CD4-positive, alpha-beta T cell treated with Interleukin-1 beta for 1 hour (primary cell): ENCODE data around the gene GUCY1A1.
A peak's percentile ranks its signal among the peaks of the same experiment; 100 is the strongest.

Experiments
- DNase-seq, 2 donors: peaks; one replicate each; pipeline ENCODE4 v3.0.0-alpha.2; 2020 to 2022

GUCY1A1 gene

GRCh38 chr4:155745984-155746383, 79.3 kb downstream of the GUCY1A1 start:
- no peak for DNase-seq

DNA sequence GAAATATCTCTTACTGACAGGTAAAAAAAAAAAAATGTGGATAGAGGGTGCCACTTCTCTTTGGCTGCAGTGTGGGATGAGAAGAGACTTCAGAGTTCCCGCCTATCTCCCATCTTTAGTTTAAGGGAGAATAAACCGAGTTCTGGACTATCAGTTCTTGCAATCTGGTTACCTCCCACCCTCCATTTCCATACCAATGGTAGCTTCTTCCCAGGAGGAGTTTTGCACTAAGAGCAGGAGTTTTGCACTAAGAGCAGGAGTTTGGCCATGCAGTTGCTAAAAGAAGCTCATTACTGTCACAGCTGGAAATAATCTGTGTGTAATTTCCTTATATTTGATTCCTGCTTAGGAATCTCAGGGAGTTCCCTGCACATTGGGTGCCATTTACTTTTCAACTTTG, 81.4 kb downstream of the GUCY1A1 start:
- DNase-seq = no peak

GRCh38 chr4:155749041-155749440, 82.4 kb downstream of the GUCY1A1 start:
- DNase-seq = no peak

DNA sequence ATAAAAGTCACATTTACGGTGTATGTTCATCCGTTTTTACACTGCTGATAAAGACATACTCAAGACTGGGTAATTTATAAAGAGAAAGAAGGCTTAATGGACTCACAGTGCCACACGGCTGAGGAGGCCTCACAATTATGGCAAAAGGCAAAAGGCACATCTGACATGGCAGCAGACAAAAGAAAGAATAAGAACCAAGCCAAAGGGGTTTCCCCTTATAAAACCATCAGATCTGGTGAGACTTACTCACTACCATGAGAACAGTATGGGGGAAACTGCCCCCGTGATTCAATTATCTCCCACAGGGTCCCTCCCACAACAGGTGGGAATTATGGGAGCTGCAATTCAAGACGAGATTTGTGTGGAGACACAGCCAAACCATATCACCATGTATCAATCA, 84.9 kb downstream of the GUCY1A1 start:
- DNase-seq = no peak

DNA sequence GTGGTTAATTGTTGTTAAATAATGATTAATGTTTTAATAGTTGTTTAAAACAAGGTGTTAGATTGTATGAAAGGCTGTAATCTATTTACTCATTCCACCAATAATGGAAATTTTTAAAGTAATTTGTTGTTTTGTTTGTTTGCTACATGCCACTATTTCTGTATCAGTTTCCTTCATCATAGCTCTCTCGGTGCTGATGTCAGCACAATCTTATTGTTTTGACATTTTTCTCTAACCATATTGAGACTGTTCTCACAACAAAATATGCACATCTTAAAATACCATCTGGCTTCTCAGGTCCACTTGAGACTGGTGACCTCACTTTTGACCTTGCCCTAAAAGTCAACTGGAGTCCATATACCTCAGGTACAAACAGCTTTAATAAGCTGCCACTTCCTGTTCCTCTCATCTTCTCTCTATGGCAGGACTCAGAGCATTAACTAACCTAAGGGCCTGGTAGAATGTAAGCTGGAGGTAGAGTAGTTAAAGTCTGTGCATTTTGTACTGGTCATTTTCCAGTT, 91.2 kb downstream of the GUCY1A1 start:
- DNase-seq = no peak

GRCh38 chr4:155758481-155759371, 92.1 kb downstream of the GUCY1A1 start, which contains the start of gene GUCY1B1:
Gene GUCY1B1, plus strand, starts transcription at chr4:155759021. Its CDS starts 120 bp downstream, at chr4:155759141.
- peak; percentile 68 to 89 for DNase-seq

GRCh38 chr4:155759372-155760252, 93.0 kb downstream of the GUCY1A1 start:
- DNase-seq = no peak

DNA sequence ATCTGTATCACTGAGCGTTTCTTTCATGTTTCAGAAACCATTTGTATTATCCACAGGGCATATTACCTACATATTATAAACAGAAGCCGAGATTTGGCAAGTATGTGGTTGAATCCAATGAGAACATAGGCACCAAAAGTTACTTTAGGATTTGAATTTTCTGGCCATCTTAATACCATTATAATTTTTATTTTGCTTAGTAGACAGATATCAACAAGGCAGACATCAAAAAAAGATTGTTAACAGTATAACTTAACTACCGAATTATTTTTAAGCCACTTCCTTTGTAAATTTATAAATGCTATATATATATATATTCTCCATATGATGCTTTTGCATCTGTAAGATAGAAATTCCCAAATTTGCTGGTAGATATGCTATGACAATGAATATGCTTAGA, 94.4 kb downstream of the GUCY1A1 start:
- no peak for DNase-seq

GRCh38 chr4:155761916-155762315, 95.3 kb downstream of the GUCY1A1 start:
- no peak for DNase-seq

- no peak for DNase-seq
Observed at GRCh38 chr4:155762334-155762733, 95.7 kb downstream of the GUCY1A1 start.

- DNase-seq = no peak
Observed at GRCh38 chr4:155763551-155763950, 96.9 kb downstream of the GUCY1A1 start.

DNA sequence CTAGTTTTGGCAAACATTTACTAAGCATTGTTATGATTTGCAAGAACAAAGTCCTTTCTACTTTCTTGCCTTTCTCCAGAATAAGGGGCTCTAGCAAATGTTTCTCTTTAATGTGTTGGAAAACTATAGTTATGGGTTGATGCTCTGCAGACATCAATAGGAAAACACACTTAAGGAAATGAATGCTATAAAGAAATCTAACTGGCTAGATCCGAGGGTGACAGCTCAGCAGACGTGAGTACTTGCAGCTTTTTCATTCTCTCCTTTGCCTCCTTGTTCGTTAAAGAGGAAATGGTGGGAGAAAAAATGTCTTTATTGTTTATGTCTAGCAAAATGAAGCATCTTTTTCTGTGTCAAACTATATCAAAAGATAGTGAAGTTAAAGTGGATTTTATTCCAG, 98.5 kb downstream of the GUCY1A1 start:
- no peak for DNase-seq

GRCh38 chr4:155766622-155767021, 100.0 kb downstream of the GUCY1A1 start:
- no peak for DNase-seq

- DNase-seq = no peak
Observed at GRCh38 chr4:155768370-155768769, 101.7 kb downstream of the GUCY1A1 start.

GRCh38 chr4:155769090-155769489, 102.4 kb downstream of the GUCY1A1 start:
- DNase-seq = no peak

DNA sequence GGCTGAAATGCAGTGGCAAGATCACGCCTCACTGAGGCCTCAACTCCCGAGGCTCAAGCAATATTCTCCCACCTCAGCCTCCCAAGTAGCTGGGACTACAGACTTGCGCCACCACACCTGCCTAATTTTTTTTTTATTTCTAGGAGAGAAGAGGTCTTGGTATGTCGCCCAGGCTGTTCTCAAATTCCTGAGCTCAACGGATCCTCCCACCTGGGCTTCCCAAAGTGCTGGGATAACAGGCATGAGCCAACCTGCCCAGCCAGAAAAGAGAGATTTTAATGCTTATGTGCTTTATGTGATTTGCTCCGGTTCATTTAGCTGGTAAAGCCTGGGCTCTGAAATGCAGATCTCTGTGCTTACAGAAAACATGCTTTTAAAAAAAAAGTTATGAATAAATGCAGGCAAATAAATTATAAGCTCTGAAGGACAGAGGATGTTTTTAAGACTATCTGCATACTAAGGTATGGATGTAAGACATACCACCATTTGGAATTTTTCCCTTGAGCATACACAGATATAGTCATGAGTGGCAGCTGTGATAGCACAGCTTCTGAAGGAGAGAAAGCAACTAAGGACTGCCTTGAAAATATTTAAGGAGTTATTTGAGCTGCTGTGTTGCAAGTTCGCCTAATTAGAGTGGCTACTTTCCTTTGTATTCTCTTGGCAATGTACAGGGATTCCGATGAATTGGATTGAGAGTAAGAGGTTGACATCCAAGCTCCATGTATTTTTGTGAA, 106.0 kb downstream of the GUCY1A1 start:
- no peak for DNase-seq

GRCh38 chr4:155773196-155773800, 106.7 kb downstream of the GUCY1A1 start:
- no peak for DNase-seq

DNA sequence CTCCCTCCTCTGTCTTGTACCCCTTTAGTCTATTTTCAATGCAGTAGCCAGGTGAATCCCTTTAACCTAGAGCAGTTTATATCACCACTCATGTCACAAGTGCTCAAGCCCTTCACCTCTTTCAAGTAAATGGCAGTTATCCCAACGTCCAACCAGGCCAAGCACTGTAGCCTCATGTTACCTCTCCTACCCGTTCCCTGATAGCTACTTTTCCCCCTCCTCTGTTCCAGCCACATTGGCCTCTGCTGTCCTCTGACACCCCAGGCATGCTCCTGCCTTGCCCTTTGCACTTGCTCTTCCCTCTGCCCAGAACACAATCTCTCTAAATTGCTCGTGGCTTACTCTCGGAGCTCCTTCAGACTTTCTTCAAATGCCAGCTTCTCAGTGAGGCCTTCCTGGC, 107.4 kb downstream of the GUCY1A1 start:
- no peak for DNase-seq

GRCh38 chr4:155777971-155778735, 111.5 kb downstream of the GUCY1A1 start:
- DNase-seq = no peak

DNA sequence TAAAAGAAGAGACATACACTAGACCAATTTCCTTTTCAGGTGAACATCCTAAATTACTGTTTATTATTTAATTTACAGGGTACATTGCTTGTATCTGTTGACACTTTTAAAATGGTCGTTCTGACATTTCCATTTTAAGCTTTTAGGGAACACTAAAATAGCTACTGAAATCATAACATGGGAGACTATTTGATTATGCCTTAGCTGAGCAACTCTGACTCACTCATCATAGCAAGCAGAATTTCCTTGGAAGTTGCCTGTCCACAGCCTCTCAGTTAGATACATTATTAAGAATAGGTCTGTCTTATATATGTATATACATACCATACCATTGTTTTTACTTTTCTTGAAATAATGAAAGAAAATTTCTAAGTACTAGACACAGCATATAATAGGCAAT, 114.1 kb downstream of the GUCY1A1 start:
- no peak for DNase-seq

GRCh38 chr4:155781249-155781831, 114.7 kb downstream of the GUCY1A1 start:
- no peak for DNase-seq
